GM21528 (cell line): Measurements from ENCODE around the gene AQP3.
A peak's percentile ranks its signal among the peaks of the same experiment; 100 is the strongest.
"Not testable (repeated sequence)": the region's sequence is repeated elsewhere in the genome, so short reads cannot be mapped to it uniquely, and the experiment has no call there.

Source experiments
- ATAC-seq: cut with Tn5 transposase; IDR thresholded peaks from one replicate; pipeline ENCODE4 v1.9.1; 2021; ENCODE audit warnings: mild to moderate bottlenecking, moderate library complexity; ENCODE audit not compliant: unreplicated experiment, low FRiP score

Gene AQP3

DNA sequence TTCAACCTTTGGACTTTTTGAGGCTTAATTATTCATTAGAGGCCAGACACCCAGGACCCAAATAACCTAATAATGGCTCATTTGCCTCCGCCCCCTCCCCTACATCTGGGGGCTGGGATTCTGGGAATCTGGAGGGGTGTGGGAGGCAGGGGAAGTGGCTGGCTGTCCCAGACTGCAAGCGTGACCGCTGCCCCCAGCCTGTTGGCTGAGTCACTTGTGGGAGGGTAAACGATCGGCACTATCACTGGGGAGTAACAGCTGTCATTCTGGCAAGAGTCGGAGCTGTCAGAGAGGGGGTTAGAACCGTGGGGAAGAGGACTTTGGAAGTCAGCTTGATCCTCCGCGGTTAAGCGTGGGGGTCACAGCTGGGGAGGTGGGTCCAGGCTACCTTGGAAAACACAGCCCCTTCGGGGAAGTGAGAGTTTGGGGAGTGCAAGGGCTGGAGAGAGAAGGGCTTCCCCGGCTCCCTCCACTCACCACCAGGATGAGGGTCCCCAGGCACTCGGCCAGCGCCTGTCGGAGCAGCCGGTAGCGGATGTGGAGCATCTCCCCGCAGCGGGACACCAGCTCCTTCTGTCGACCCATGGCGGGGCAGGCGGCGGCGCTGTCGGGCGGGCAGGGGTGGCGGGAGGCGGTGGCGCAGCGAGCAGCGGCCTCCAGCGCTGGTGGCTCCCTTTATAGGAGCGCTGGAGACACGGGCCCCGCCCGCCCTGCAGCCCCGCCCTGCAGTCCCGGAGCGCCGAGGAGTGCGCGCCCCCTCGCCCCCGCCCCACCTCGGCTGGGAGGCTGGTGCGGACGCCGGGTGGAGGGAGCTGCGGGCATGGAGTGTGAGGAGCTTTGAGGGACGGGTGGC lies at the start of gene AQP3:
Gene AQP3 (minus strand): TSS at position 648 of the 853 bp plus-strand sequence. CDS start 63 bp downstream, at position 585.
- peak; percentile 34 for ATAC-seq

- not testable (repeated sequence) for ATAC-seq
These were observed 46.4 kb upstream of the AQP3 start for GRCh38 chr9:33493819-33494218.

DNA sequence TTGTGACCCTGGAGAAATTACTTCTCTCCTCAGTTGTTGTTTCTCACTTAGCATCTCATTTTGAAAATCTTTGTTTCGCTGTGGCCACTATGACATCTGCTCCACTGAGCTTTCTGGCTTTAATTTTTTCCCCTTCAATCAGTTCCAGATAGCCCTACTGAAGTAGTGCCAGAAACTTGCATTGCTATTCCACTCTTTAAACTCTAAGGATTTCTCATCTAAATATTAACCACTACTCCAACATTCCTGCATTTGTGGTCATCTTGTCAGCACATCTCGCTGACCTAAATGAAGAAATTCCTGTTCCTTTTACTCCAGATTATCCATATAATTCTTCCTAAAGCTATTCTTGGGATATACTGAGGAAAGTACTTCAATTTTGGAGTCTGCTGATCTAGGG lies 41.7 kb upstream of the AQP3 start:
- ATAC-seq: no peak

DNA sequence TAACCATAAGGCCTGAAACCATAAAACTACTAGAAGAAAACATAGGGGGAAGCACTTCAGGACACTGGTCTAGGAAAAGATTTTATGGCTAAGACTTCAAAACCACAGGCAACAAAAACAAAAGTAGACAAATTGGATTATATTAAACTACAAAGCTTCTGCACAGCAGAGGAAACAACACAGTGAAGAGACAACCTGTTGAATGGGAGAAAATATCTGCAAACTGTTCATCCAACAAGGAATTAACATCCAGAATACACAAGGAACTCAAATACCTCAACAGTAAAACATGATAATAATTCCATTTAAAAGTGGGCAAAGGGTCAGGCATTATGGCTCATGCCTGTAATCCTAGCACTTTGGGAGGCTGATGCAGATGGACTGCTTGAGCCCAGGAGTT lies 37.9 kb upstream of the AQP3 start:
- ATAC-seq: not testable (repeated sequence)

GRCh38 chr9:33480976-33481375 lies 33.6 kb upstream of the AQP3 start:
- no peak for ATAC-seq

DNA sequence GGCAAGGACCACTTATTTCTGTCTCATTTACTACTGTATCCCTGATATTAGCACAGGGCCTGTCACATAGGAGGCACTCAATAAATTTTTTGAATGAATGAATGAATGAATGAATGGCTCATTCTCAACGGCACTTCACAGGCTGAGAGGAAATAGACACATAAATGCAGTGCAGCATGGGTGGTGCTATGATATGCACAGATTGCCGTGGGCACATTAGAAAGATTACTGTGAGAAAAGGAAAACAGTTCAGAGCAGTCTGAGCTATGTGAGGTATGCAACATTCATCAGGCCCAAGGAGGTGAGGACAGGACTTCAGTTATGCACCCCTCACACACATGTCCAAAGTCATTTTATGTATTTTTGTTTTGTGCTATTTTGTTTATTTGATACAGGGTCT lies 32.7 kb upstream of the AQP3 start:
- ATAC-seq: no peak

GRCh38 chr9:33476503-33476902 lies 29.1 kb upstream of the AQP3 start:
- ATAC-seq: no peak

GRCh38 chr9:33475357-33475756 lies 28.0 kb upstream of the AQP3 start:
- ATAC-seq: no peak

DNA sequence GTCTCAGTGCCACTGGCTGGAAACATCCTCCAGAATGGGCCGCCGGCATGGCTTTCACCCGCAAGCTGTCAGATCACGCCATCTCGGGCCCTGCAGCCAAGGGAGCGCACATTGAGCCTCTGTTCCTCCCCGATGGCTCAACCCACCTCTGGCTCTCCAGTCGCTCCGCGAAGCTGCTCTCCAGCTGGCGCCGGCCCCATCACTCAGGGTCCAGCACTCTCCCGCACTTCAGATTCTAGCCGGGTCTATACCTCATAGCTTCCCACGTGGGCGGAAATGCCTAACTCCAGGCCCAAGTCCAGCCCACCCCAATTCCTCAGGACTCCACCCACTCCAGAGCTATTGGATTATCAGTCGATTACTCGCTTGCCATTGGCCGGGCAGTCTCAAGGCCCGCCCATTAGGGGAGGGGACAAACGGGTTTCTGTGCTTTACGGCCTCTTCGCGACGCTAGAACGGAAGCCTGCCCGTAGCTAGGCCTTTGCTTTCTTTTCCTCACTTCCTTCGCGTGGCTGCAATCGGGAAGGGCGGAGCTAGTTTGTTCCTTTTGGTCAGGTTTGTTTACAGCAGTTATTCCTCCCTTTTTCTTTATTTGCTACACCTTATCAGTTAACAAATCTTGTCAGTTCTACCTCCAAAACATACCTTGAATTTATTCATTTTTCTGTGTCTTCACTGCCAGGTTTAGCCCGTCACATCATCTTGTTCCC lies 26.4 kb upstream of the AQP3 start, which contains the start of gene NOL6:
Gene NOL6 (minus strand): TSS at position 282 of the 710 bp plus-strand sequence. CDS start 82 bp downstream, at position 200.
- ATAC-seq: peak; percentile 96

DNA sequence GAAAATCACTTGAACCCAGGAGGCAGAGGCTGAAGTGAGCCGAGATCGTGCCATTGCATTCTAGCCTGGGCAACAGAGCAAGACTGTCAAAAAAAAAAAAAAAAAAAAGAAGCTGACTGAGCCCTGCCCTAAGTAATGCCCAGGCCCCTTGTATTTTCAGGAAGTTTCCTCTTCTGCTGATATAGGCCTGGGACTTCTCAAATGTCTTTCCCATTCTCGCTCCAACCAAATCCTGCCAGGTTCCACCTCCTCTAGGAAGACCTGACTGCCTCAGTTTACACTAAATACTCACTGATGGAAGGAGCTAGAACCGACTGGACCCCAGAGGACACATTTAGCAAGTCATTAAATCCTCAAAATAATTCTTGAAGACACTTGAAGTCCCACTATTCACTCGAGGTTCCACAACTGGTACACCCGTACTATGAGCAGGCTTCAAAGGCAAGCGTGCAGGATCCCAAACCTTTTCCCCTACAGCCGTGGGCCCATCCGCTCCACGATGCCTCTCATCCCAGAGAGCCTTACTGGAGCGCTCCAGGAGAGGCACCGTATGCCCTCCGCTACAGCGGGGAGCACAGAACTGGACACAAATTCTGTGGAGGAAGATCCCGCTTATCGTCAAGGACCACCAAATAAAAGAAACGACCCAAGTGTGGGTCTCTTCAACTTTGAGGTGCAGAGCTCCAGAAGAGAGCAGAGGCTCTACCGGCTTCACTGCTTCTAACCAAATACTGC lies 25.7 kb upstream of the AQP3 start:
- no peak for ATAC-seq

DNA sequence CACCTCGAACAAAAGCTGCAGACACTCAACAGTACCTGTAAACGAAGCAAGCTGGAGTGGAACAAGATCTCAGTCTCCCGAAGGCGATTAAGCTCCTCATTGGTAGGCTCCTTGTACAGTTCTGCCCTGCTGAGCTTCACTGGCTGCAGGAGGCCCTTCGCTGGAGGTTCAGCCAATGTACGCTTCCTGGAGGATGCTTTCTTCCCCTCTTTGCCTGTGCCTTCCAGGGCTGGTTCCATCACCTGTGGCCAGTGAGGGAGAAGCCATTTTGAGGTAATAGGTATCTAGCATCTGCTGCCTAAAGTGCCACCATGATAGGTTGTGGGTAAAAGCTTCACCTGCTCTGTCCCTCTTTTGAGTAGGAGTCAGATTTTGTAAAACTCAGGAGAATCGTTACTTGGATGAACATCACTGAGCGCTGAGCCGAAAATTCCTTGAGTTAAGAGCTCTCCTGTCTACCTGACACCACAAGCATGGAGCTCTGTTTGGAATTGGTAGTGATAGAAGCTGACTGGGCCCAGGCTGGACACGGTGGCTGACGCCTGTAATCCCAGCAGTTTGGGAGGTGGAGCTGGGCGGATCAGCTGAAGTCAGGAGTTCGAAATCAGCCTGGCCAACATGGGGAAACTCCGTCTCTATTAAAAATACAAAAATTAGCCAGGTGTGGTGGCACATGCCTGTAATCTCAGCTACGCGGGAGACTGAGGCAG lies 24.9 kb upstream of the AQP3 start:
- no peak for ATAC-seq

DNA sequence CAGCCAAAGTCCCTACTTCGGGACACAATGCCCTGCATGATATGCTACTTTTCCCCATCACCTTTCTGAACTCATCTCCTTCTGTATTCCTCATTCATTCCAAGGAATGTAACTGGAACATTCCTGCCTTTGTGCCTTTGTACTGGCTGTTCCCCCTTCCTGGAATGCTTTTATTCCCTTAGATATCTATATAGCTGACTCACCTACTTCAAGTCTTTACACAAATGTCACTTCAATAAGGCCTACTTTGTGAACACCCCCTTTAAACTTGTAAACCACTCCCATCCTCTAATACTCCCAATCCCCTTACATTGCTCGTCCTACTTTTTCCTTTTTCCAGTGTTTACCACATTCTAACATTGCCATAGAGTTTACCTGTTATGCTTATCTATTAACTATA lies 24.0 kb upstream of the AQP3 start:
- ATAC-seq: no peak

GRCh38 chr9:33469891-33470290 lies 22.5 kb upstream of the AQP3 start:
- no peak for ATAC-seq

DNA sequence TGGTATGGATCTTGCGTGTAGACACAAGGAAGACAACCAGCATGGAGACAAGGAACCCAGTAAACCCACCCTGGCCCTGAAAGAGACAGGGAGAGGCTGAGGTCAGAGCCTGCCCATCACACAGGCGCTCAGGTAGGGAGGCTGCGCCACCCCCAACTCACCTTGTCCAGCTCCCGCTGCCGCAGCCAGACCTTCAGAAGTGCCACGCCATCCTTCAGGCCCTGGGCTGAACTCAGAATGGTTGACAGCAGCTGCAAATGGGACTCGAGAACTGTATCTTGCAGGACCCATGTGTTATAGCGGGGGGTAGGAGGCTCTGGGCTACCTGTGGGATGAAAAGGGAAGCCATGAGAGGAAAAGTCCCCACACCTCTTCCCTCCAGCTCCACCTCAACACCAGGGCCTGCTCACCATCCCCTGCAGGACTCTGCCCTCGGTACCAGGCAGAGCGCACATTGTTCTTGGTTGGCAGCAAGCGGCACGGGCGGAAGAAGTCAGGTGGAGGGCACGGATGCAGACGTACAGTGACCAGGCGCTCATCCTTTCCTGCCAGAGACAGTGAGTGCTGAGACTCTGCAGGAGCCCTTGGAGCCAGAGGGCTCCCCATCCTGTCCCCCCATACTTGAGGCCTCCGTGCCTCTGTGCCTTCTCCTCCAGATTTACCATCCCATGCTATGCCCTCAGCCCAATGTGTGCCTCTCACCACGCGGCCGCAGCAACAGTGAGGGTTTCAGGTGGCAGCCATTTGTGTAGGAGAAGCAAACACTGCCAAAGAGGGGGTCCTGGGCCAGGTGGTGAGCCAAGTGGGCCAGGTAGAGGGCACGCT lies 21.6 kb upstream of the AQP3 start:
- no peak for ATAC-seq

GRCh38 chr9:33468215-33468730 lies 20.9 kb upstream of the AQP3 start:
- ATAC-seq: no peak

- no peak for ATAC-seq
These were observed 20.1 kb upstream of the AQP3 start for GRCh38 chr9:33467526-33467925.

DNA sequence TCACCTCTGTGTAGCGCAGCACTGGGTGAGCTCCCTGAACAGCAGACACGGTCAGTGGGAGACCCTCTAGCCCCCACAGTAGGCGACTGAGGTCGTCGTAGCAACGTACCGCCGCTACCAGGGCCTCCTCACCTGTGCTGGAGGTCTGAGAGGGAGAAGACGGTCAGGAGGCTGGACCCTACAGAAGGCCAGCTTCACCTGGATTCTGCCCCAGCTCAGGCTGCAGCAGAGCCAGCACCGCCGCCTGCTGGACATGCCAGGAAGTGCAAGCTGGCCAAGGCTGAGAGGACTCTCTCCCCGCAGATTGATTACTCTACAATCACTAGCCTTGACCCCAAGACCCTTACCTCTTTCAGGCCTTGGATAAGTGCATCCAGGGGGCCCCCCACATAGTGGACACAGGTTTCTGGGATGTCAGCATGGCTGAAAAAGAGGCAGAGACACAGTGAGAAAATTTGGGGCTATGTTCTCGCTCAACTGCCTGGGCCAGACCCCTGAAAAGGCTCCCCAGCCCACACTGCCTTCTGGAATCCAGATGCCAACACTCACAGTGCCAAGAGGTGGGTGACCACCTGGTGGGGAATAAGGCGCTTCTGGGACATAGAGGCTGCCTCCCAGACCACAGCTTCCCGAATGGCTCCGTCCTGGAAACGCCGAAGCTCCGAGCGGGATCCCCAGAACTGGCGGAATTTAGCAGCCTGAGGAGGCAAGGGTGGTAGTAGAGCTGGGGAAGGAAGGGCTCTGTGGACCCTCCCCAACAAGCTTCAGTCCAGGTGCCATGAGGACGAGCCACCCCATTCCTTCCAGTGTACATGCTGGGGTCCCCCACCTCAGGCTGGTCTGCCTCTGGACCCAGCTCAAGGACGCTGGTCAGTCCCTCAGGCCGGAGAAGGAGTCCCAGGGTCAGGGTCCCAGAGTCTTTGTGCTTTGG lies 19.4 kb upstream of the AQP3 start:
- no peak for ATAC-seq
